GM12874 (cell line): ENCODE measurements around the gene OR13C8.

Source experiments
- CTCF ChIP-seq: IDR thresholded peaks from 2 replicates; pipeline ENCODE4 v1.5.1; 2011; ENCODE audit warnings: low read depth, mild to moderate bottlenecking, control low read depth, low read length, moderate library complexity; ENCODE audit not compliant: insufficient read depth

Gene OR13C8

GRCh38 chr9:104617418-104617817 lies 48.5 kb downstream of the OR13C8 start:
- no peak for TF ChIP-seq CTCF

- TF ChIP-seq CTCF = no peak
These were observed 49.1 kb downstream of the OR13C8 start, which contains the start of gene OR13C9 for GRCh38 chr9:104618104-104618503. Gene OR13C9, minus strand, starts transcription at chr9:104618204. Its CDS starts 0 bp downstream, at chr9:104618204.
